Keratinocyte (primary cell): ENCODE data around the gene PAX7. TPM values are rescaled to one million over a fixed set of nuclear protein-coding genes. Genes with fewer than 3 reads are reported as not detected.
A peak's percentile ranks its signal among the peaks of the same experiment; 100 is the strongest.

Source experiments
- DNase-seq: peaks from one replicate; pipeline ENCODE4 v3.0.0-alpha.2; 2011; ENCODE audit warnings: low read depth, missing footprints, low spot score
- FAIRE-seq: peaks from 2 replicates; lab custom pipeline; 2011; peaks lifted over from hg19 to GRCh38; lab: Jason Lieb, UNC
- H2AFZ ChIP-seq: 2 replicates; pipeline ENCODE4 v1.6.0; 2012; ENCODE audit warnings: low read length, control low read depth, inconsistent platforms; ENCODE audit not compliant: control insufficient read depth
- H3K27ac ChIP-seq: 2 replicates; pipeline ENCODE4 v1.5.1; 2011; ENCODE audit warnings: low read length; ENCODE audit not compliant: control insufficient read depth, insufficient read depth
- H3K27me3 ChIP-seq: 3 replicates; pipeline ENCODE4 v1.6.0; 2011; ENCODE audit warnings: low read length; ENCODE audit not compliant: control insufficient read depth, insufficient read depth; ENCODE audit errors: extremely low read depth
- H3K36me3 ChIP-seq, 2 experiments: 2 replicates in 1 of 2; 3 replicates in 1 of 2; pipeline ENCODE4 v1.5.1; 2011; ENCODE audit warnings: low read length in 2 of 2, mild to moderate bottlenecking in 1 of 2; ENCODE audit not compliant: control insufficient read depth in 2 of 2, insufficient read depth in 2 of 2; ENCODE audit errors: extremely low read depth in 1 of 2
- H3K4me1 ChIP-seq: 3 replicates; pipeline ENCODE4 v1.5.1; 2011; ENCODE audit warnings: low read length; ENCODE audit not compliant: control insufficient read depth, insufficient read depth; ENCODE audit errors: extremely low read depth
- H3K4me2 ChIP-seq: 3 replicates; pipeline ENCODE4 v1.6.0; 2011; ENCODE audit warnings: low read depth, low read length; ENCODE audit not compliant: control insufficient read depth, insufficient read depth; ENCODE audit errors: extremely low read depth
- H3K4me3 ChIP-seq, 3 experiments: fragments of 200-600 bp in 1 of 3; sonication (generic) in 1 of 3; 2 replicates in 2 of 3; 3 replicates in 1 of 3; pipeline ENCODE4 v1.5.1; 2011 to 2016; ENCODE audit warnings: low read length in 3 of 3, mild to moderate bottlenecking in 3 of 3, control low read depth in 2 of 3, inconsistent platforms in 1 of 3, low read depth in 1 of 3, mixed read lengths in 1 of 3, mixed run types in 1 of 3, moderate library complexity in 1 of 3; ENCODE audit not compliant: control insufficient read depth in 2 of 3, insufficient read depth in 2 of 3; ENCODE audit errors: extremely low read depth in 1 of 3
- H3K79me2 ChIP-seq: 2 replicates; pipeline ENCODE4 v1.6.0; 2012; ENCODE audit warnings: low read length; ENCODE audit not compliant: control insufficient read depth, insufficient read depth
- H3K9ac ChIP-seq: 3 replicates; pipeline ENCODE4 v1.6.0; 2011; ENCODE audit warnings: low read length; ENCODE audit not compliant: control insufficient read depth, insufficient read depth; ENCODE audit errors: extremely low read depth
- H3K9me1 ChIP-seq: 3 replicates; pipeline ENCODE4 v1.6.0; 2011; ENCODE audit warnings: low read length; ENCODE audit not compliant: control insufficient read depth, insufficient read depth; ENCODE audit errors: extremely low read depth
- H3K9me3 ChIP-seq: 2 replicates; pipeline ENCODE4 v1.5.1; 2012; ENCODE audit warnings: low read depth, low read length; ENCODE audit not compliant: control insufficient read depth
- H4K20me1 ChIP-seq: 3 replicates; pipeline ENCODE4 v1.6.0; 2011; ENCODE audit warnings: low read length; ENCODE audit not compliant: control insufficient read depth, insufficient read depth; ENCODE audit errors: extremely low read depth
- CTCF ChIP-seq, 3 experiments: IDR thresholded peaks in 1 of 3; conservative IDR thresholded peaks in 1 of 3; optimal IDR thresholded peaks in 1 of 3; 2 replicates in 2 of 3; 3 replicates in 1 of 3; pipeline versions ENCODE3 to v1.5.1; 2011; ENCODE audit warnings: low read length in 3 of 3, mild to moderate bottlenecking in 3 of 3, moderate library complexity in 2 of 3, control low read depth in 1 of 3, inconsistent platforms in 1 of 3; ENCODE audit not compliant: insufficient read depth in 2 of 3; ENCODE audit errors: extremely low read depth in 1 of 3
- EZH2 ChIP-seq: IDR thresholded peaks from one replicate; pipeline ENCODE4 v1.6.1; 2012; ENCODE audit warnings: inconsistent platforms, mild to moderate bottlenecking, low read length, moderate library complexity
- dilution Hi-C: fragments of 300-500 bp; cut with MboI; formaldehyde crosslinking; loops from one replicate; pipeline ENCODE4 v1.7.0; 2020; ENCODE audit warnings: low sequenced_read_pairs; ENCODE audit not compliant: extremely low pct_ligation_motif_present
- polyA plus RNA-seq, 5 experiments: library from polyadenylated mRNA; depleted of rRNA in 3 of 5; stranded (reverse) in 3 of 5; stranded (forward) in 1 of 5; unstranded in 1 of 5; fragments of >200 nt; gene quantifications; 1 replicate in 1 of 5; 2 replicates in 3 of 5; 3 replicates in 1 of 5; pipeline versions ENCODE4 v1.2.1 to v1.2.3, GENCODE V29; 2011 to 2012; ENCODE audit warnings: missing spikeins in 2 of 5, low read depth in 1 of 5, low replicate concordance in 1 of 5

Gene PAX7
- polyA plus RNA-seq, 1 donor (not counting 4 experiments of a cell fraction or from before 2014, with no cell fraction given): not detected

GRCh38 chr1:18646786-18647410 lies 16.3 kb downstream of the PAX7 start:
- Histone ChIP-seq H2AFZ (no peak overlapping the region), H3K4me2 (peak overlapping the region; percentile 45), H3K79me2 (no peaks in the 10 kb centered on the region), H3K4me1 (peaks cover 9% of the 10 kb centered on the region), H4K20me1 (peaks cover 3% of the 10 kb centered on the region), H3K27ac (no peak overlapping the region), H3K4me3 (peak overlapping the region in 1 of 3 experiments; percentile 32), H3K9ac (no peak overlapping the region), H3K36me3 (no peaks in the 10 kb centered on the region), H3K27me3 (peaks cover 78% of the 10 kb centered on the region), H3K9me1 (no peaks in the 10 kb centered on the region), H3K9me3 (no peaks in the 10 kb centered on the region)
- FAIRE-seq: no peak
- no peak for DNase-seq
- TF ChIP-seq EZH2: peak; percentile 34
- TF ChIP-seq CTCF (optimal IDR thresholded peaks at IDR 0.05 in 1 of 3, IDR thresholded peaks at IDR 0.05 in 1 of 3, conservative IDR thresholded peaks at IDR 0.05 in 1 of 3; ENCODE audit: extremely low read depth in 1 of 3, insufficient read depth in 2 of 3, low read length in 3 of 3): no peak
- dilution Hi-C loops: no loop called here

GRCh38 chr1:18647681-18648214 lies 17.1 kb downstream of the PAX7 start:
- no peaks in the 10 kb centered on the region for H3K9me3 ChIP-seq
- H3K27me3 ChIP-seq: peaks cover 71% of the 10 kb centered on the region
- FAIRE-seq (no peak), DNase-seq (no peak)
- no peak overlapping the region for H3K4me3 ChIP-seq
- H3K36me3 ChIP-seq: no peaks in the 10 kb centered on the region
- dilution Hi-C loops: no loop called here
- H3K9ac ChIP-seq: no peak overlapping the region
- no peak overlapping the region for H2AFZ ChIP-seq
- no peak for TF ChIP-seq CTCF (optimal IDR thresholded peaks at IDR 0.05 in 1 of 3, IDR thresholded peaks at IDR 0.05 in 1 of 3, conservative IDR thresholded peaks at IDR 0.05 in 1 of 3; ENCODE audit: extremely low read depth in 1 of 3, insufficient read depth in 2 of 3, low read length in 3 of 3)
- no peak for TF ChIP-seq EZH2
- no peaks in the 10 kb centered on the region for H3K79me2 ChIP-seq
- H3K9me1 ChIP-seq: no peaks in the 10 kb centered on the region
- H3K4me2 ChIP-seq: no peak overlapping the region
- H3K4me1 ChIP-seq: peaks cover 9% of the 10 kb centered on the region
- H4K20me1 ChIP-seq: peaks cover 3% of the 10 kb centered on the region
- no peak overlapping the region for H3K27ac ChIP-seq
